Spinal cord (tissue), 10 donors: ENCODE results near the gene RMRP. TPM values are rescaled to one million over a fixed set of nuclear protein-coding genes. Genes with fewer than 3 reads are reported as not detected.

Experiments used
- DNase-seq, 6 donors: peaks; one replicate each; pipeline versions ENCODE4 v3.0.0 to v3.0.0-alpha.2; 2013 to 2015; ENCODE audit warnings: low spot score in 6 of 6, low read depth in 4 of 6
- H3K27ac ChIP-seq: one replicate; pipeline ENCODE4 v1.5.1; 2013; ENCODE audit warnings: low read depth, low read length, control low read depth
- H3K27me3 ChIP-seq: one replicate; pipeline ENCODE4 v1.6.1; 2013; ENCODE audit warnings: low read length; ENCODE audit not compliant: control insufficient read depth, insufficient read depth
- H3K36me3 ChIP-seq: one replicate; pipeline ENCODE4 v1.6.1; 2013; ENCODE audit warnings: low read length; ENCODE audit not compliant: control insufficient read depth, insufficient read depth
- H3K4me1 ChIP-seq: one replicate; pipeline ENCODE4 v1.6.1; 2013; ENCODE audit warnings: low read length; ENCODE audit not compliant: control insufficient read depth, insufficient read depth
- H3K4me3 ChIP-seq: one replicate; pipeline ENCODE4 v1.5.1; 2013; ENCODE audit warnings: low read depth, low read length, control low read depth
- H3K9me3 ChIP-seq: one replicate; pipeline ENCODE4 v1.6.1; 2013; ENCODE audit warnings: low read length; ENCODE audit not compliant: control insufficient read depth, insufficient read depth
- WGBS: methylation state at CpG from one replicate; pipeline ENCODE4 v1.1.5; 2013; ENCODE audit warnings: missing lambda C conversion rate; ENCODE audit not compliant: insufficient coverage; 5-methylcytosine and 5-hydroxymethylcytosine counted together
- polyA plus RNA-seq, 2 donors: library from polyadenylated mRNA; unstranded; fragments of 120-200 nt; gene quantifications; one replicate each; pipeline ENCODE4 v1.2.1, GENCODE V29; 2013; ENCODE audit not compliant: insufficient read length in 2 of 2
- small RNA-seq: library from RNA; depleted of rRNA; stranded (forward); fragments of <200 nt; gene quantifications from one replicate; pipeline ENCODE3, GENCODE V24; 2014; ENCODE audit warnings: low replicate concordance
- total RNA-seq, 2 donors: library from RNA; depleted of rRNA in 1 of 2; stranded (reverse); fragments of 120-200 nt in 1 of 2; fragments of >200 nt in 1 of 2; gene quantifications; one replicate each; pipeline versions ENCODE4 v1.2.3 to v1.2.4, GENCODE V29; 2013 to 2014
- donor health status: healthy.

RMRP gene
- total and polyA plus RNA-seq, 4 donors = 1.8 to 50,424 (median 17,832) TPM; not detected in 1

GRCh38 chr9:35609001-35609819 is 48.6 kb downstream of the RMRP start:
- peaks cover 35% of the 10 kb centered on the region for H3K36me3 ChIP-seq
- H3K27ac ChIP-seq = no peak overlapping the region
- no peaks in the 10 kb centered on the region for H3K27me3 ChIP-seq
- 90% methylated on average over 31 of the region's 31 CpGs for WGBS
- no peak overlapping the region for H3K4me3 ChIP-seq
- DNase-seq = no peak
- peaks cover 20% of the 10 kb centered on the region for H3K4me1 ChIP-seq
- no peaks in the 10 kb centered on the region for H3K9me3 ChIP-seq

DNA sequence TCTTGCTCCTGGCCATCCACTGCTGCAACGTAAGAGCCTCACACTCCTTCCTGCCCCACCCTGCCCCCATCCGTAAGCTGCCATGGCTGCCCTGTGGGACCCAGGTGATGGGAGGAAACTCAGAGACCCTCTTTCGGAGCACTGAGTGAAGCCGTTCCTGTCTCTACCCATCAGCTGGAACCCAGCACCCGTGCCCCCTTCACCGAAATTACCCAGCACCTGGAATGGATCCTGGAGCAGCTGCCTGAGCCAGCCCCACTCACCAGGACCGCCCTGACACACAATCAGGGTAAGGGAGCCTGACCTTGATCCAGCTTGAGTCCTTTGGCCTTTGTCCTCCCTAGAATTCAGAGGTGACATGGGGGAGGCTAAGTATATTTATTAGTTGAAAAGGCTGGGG is 49.6 kb downstream of the RMRP start:
- Histone ChIP-seq H3K9me3 (no peaks in the 10 kb centered on the region), H3K27ac (no peak overlapping the region), H3K27me3 (no peaks in the 10 kb centered on the region), H3K36me3 (peaks cover 35% of the 10 kb centered on the region), H3K4me3 (no peak overlapping the region), H3K4me1 (peaks cover 24% of the 10 kb centered on the region)
- DNase-seq = no peak
- 91% methylated on average over 6 of the region's 7 CpGs for WGBS

Small RNAs within 50 kb of the gene (small RNA-seq; reads per million reads assigned to genes)
- 0.08 reads per million for gene MIR4667
- gene RMRP = not detected
- not detected for gene RN7SL22P

Other genes with a start within 250 kb of the RMRP start
- 10 to 100 TPM; 29.2 to 32.6 TPM for gene RUSC2, start 167.9 kb downstream of the RMRP start, total RNA-seq
- gene RUSC2, start 167.9 kb downstream of the RMRP start, polyA plus RNA-seq = 10 to 100 TPM; 77.9 to 87.8 TPM
- 10 to 100 TPM in 1 of 2 donors, 1 to 10 TPM in 1; 9.0 to 21.8 TPM for gene TESK1, start 52.8 kb downstream of the RMRP start, total RNA-seq
- gene TESK1, start 52.8 kb downstream of the RMRP start, polyA plus RNA-seq = 10 to 100 TPM; 66.2 to 80.8 TPM
- gene CD72, start 39.6 kb downstream of the RMRP start, total RNA-seq = 1 to 10 TPM; 1.3 to 1.7 TPM
- gene CD72, start 39.6 kb downstream of the RMRP start, polyA plus RNA-seq = 1 to 10 TPM in 1 of 2 donors, under 1 TPM in 1; 0.40 to 1.6 TPM
- not detected for gene SIT1, start 7.1 kb downstream of the RMRP start, total RNA-seq
- under 1 TPM in 1 of 2 donors, not detected in 1; 0.36 TPM for gene SIT1, start 7.1 kb downstream of the RMRP start, polyA plus RNA-seq
- 10 to 100 TPM in 1 of 2 donors, 1 to 10 TPM in 1; 8.3 to 26.6 TPM for gene CCDC107, start 273 bp upstream of the RMRP start, total RNA-seq
- 10 to 100 TPM; 34.6 to 38.2 TPM for gene CCDC107, start 273 bp upstream of the RMRP start, polyA plus RNA-seq
- 1 to 10 TPM in 1 of 2 donors, under 1 TPM in 1; 0.79 to 1.5 TPM for gene ARHGEF39, start 7.2 kb upstream of the RMRP start, total RNA-seq
- 1 to 10 TPM; 3.2 to 4.5 TPM for gene ARHGEF39, start 7.2 kb upstream of the RMRP start, polyA plus RNA-seq
- gene CA9, start 15.9 kb upstream of the RMRP start, total RNA-seq = 1 to 10 TPM in 1 of 2 donors, not detected in 1; 3.1 TPM
- under 1 TPM; 0.38 to 0.96 TPM for gene CA9, start 15.9 kb upstream of the RMRP start, polyA plus RNA-seq
- 100 to 1,000 TPM in 1 of 2 donors, 10 to 100 TPM in 1; 29.6 to 191 TPM for gene TPM2, start 31.9 kb upstream of the RMRP start, total RNA-seq
- gene TPM2, start 31.9 kb upstream of the RMRP start, polyA plus RNA-seq = 100 to 1,000 TPM in 1 of 2 donors, 10 to 100 TPM in 1; 76.6 to 117 TPM
- gene TLN1, start 74.2 kb upstream of the RMRP start, total RNA-seq = 100 to 1,000 TPM in 1 of 2 donors, 10 to 100 TPM in 1; 73.7 to 135 TPM
- gene TLN1, start 74.2 kb upstream of the RMRP start, polyA plus RNA-seq = 10 to 100 TPM; 75.5 to 90.5 TPM
- gene CREB3, start 74.6 kb upstream of the RMRP start, total RNA-seq = 10 to 100 TPM; 29.6 to 48.2 TPM
- 10 to 100 TPM; 50.7 to 53.6 TPM for gene CREB3, start 74.6 kb upstream of the RMRP start, polyA plus RNA-seq
- gene GBA2, start 91.2 kb upstream of the RMRP start, total RNA-seq = 10 to 100 TPM; 46.9 to 74.4 TPM
- 100 to 1,000 TPM; 109 to 131 TPM for gene GBA2, start 91.2 kb upstream of the RMRP start, polyA plus RNA-seq
- gene RGP1, start 91.3 kb upstream of the RMRP start, total RNA-seq = 10 to 100 TPM; 12.7 to 21.2 TPM
- gene RGP1, start 91.3 kb upstream of the RMRP start, polyA plus RNA-seq = 10 to 100 TPM; 21.9 to 23.5 TPM
- under 1 TPM in 1 of 2 donors, not detected in 1; 0.77 TPM for gene MSMP, start 96.3 kb upstream of the RMRP start, total RNA-seq
- 1 to 10 TPM in 1 of 2 donors, not detected in 1; 1.6 TPM for gene MSMP, start 96.3 kb upstream of the RMRP start, polyA plus RNA-seq
- gene NPR2, start 133.6 kb upstream of the RMRP start, total RNA-seq = 10 to 100 TPM; 15.0 to 24.9 TPM
- gene NPR2, start 133.6 kb upstream of the RMRP start, polyA plus RNA-seq = 10 to 100 TPM; 36.9 to 39.5 TPM
- 10 to 100 TPM in 1 of 2 donors, 1 to 10 TPM in 1; 4.2 to 54.4 TPM for gene SPAG8, start 154.2 kb upstream of the RMRP start, total RNA-seq
- gene SPAG8, start 154.2 kb upstream of the RMRP start, polyA plus RNA-seq = 10 to 100 TPM; 12.7 to 16.5 TPM
- 10 to 100 TPM; 16.3 to 57.5 TPM for gene HINT2, start 157.0 kb upstream of the RMRP start, total RNA-seq
- 10 to 100 TPM; 39.4 to 43.4 TPM for gene HINT2, start 157.0 kb upstream of the RMRP start, polyA plus RNA-seq
- under 1 TPM in 1 of 2 donors, not detected in 1; 0.06 TPM for gene FAM221B, start 170.7 kb upstream of the RMRP start, total RNA-seq
- under 1 TPM; 0.41 to 0.73 TPM for gene FAM221B, start 170.7 kb upstream of the RMRP start, polyA plus RNA-seq
- gene TMEM8B, start 171.2 kb upstream of the RMRP start, total RNA-seq = 1 to 10 TPM; 7.3 to 10.0 TPM
- 10 to 100 TPM; 58.1 to 58.8 TPM for gene TMEM8B, start 171.2 kb upstream of the RMRP start, polyA plus RNA-seq
- under 1 TPM in 1 of 2 donors, not detected in 1; 0.10 TPM for gene OR13J1, start 212.4 kb upstream of the RMRP start, total RNA-seq
- under 1 TPM in 1 of 2 donors, not detected in 1; 0.35 TPM for gene OR13J1, start 212.4 kb upstream of the RMRP start, polyA plus RNA-seq
- 1 to 10 TPM in 1 of 2 donors, not detected in 1; 1.6 TPM for gene HRCT1, start 248.2 kb upstream of the RMRP start, total RNA-seq
- 1 to 10 TPM in 1 of 2 donors, under 1 TPM in 1; 0.81 to 1.2 TPM for gene HRCT1, start 248.2 kb upstream of the RMRP start, polyA plus RNA-seq